GM23338 (cell line): ENCODE data around the gene KPNA6. TPM values are rescaled to one million over a fixed set of nuclear protein-coding genes. Genes with fewer than 3 reads are reported as not detected.

ENCODE experiments used
- ATAC-seq: fragments of 200-7000 bp; cut with Tn5 transposase; 3 replicates; pipeline ENCODE4 v1.9.1; 2020
- DNase-seq: peaks from one replicate; pipeline ENCODE4 v3.0.0-alpha.2; 2015; ENCODE audit warnings: low spot score
- H2AFZ ChIP-seq: fragments of 200-600 bp; sonication (generic); 2 replicates; pipeline ENCODE4 v1.8.0; 2016; ENCODE audit warnings: antibody characterized with exemption, mild to moderate bottlenecking, moderate library complexity
- H3F3A ChIP-seq: fragments of 200-600 bp; sonication (generic); replicated peaks from 2 replicates; pipeline ENCODE4 v1.8.0; 2017; ENCODE audit warnings: antibody characterized with exemption, mixed run types, low read depth
- H3K27ac ChIP-seq: fragments of 200-600 bp; sonication (generic); 2 replicates; pipeline ENCODE4 v1.6.1; 2016; ENCODE audit warnings: low read depth
- H3K27me3 ChIP-seq: fragments of 200-600 bp; sonication (generic); 2 replicates; pipeline ENCODE4 v1.8.0; 2016; ENCODE audit warnings: mild to moderate bottlenecking, mixed run types, moderate library complexity; ENCODE audit not compliant: insufficient read depth
- H3K36me3 ChIP-seq: fragments of 200-600 bp; sonication (generic); 2 replicates; pipeline ENCODE4 v1.8.0; 2016; ENCODE audit warnings: mild to moderate bottlenecking; ENCODE audit not compliant: insufficient read depth
- H3K4me1 ChIP-seq: fragments of 200-600 bp; sonication (generic); 2 replicates; pipeline ENCODE4 v1.8.0; 2016; ENCODE audit warnings: mild to moderate bottlenecking, moderate library complexity; ENCODE audit not compliant: insufficient read depth
- H3K4me2 ChIP-seq: fragments of 200-600 bp; sonication (generic); 2 replicates; pipeline ENCODE4 v1.7.1; 2017; ENCODE audit warnings: mixed run types
- H3K4me3 ChIP-seq: fragments of 200-600 bp; sonication (generic); 2 replicates; pipeline ENCODE4 v1.6.1; 2016; ENCODE audit warnings: mixed run types
- H3K79me2 ChIP-seq: fragments of 200-600 bp; sonication (generic); replicated peaks from 2 replicates; pipeline ENCODE4 v1.8.0; 2017; ENCODE audit warnings: mild to moderate bottlenecking; ENCODE audit not compliant: insufficient read depth
- H3K9me2 ChIP-seq: fragments of 200-600 bp; sonication (generic); 2 replicates; pipeline ENCODE4 v1.8.0; 2017; ENCODE audit not compliant: insufficient read depth
- H4K20me1 ChIP-seq: fragments of 200-600 bp; sonication (generic); replicated peaks from 2 replicates; pipeline ENCODE4 v1.8.0; 2017; ENCODE audit warnings: mild to moderate bottlenecking; ENCODE audit not compliant: insufficient read depth
- H3K27ac Mint-ChIP-seq: 2 replicates; pipeline ENCODE4 v1.8.0; 2020; ENCODE audit warnings: inconsistent platforms, mild to moderate bottlenecking, moderate library complexity, mixed read lengths
- H3K27me3 Mint-ChIP-seq: 3 replicates; pipeline ENCODE4 v1.8.0; 2022; ENCODE audit warnings: low read depth, mild to moderate bottlenecking, moderate library complexity, mixed read lengths, inconsistent platforms; ENCODE audit not compliant: insufficient read depth, poor library complexity
- H3K36me3 Mint-ChIP-seq: 3 replicates; pipeline ENCODE4 v1.8.0; 2021; ENCODE audit warnings: low read depth, mild to moderate bottlenecking, inconsistent platforms, moderate library complexity, mixed read lengths
- H3K4me1 Mint-ChIP-seq: 3 replicates; pipeline ENCODE4 v1.8.0; 2020; ENCODE audit warnings: mild to moderate bottlenecking, inconsistent platforms, mixed read lengths
- H3K4me3 Mint-ChIP-seq: 3 replicates; pipeline ENCODE4 v1.8.0; 2021; ENCODE audit warnings: moderate library complexity, mild to moderate bottlenecking, inconsistent platforms, mixed read lengths
- H3K9me3 Mint-ChIP-seq: 3 replicates; pipeline ENCODE4 v1.8.0; 2020; ENCODE audit warnings: moderate library complexity, mild to moderate bottlenecking, inconsistent platforms, mixed read lengths
- CREB1 ChIP-seq: fragments of 250-450 bp; sonication (Bioruptor Pico); IDR thresholded peaks from 2 replicates; pipeline ENCODE4 v1.5.0; 2020; ENCODE audit warnings: low read depth, mild to moderate bottlenecking, moderate library complexity
- EZH2phosphoT487 ChIP-seq: fragments of 200-600 bp; sonication (generic); IDR thresholded peaks from one replicate; pipeline ENCODE4 v1.8.1; 2018; ENCODE audit warnings: antibody characterized with exemption; ENCODE audit not compliant: unreplicated experiment
- JUNB ChIP-seq: IDR thresholded peaks from one replicate; pipeline ENCODE4 v1.6.1; 2016; ENCODE audit warnings: antibody characterized with exemption; ENCODE audit not compliant: unreplicated experiment
- NANOG ChIP-seq: IDR thresholded peaks from 2 replicates; pipeline ENCODE4 v1.6.1; 2016; ENCODE audit warnings: antibody characterized with exemption, borderline replicate concordance
- POLR2AphosphoS5 ChIP-seq: IDR thresholded peaks from 2 replicates; pipeline ENCODE4 v1.6.1; 2016; ENCODE audit warnings: antibody characterized with exemption, low read depth
- ZNF114 ChIP-seq: fragments of 250-450 bp; sonication (Bioruptor Pico); IDR thresholded peaks from 2 replicates; pipeline ENCODE4 v1.5.0; 2020; ENCODE audit warnings: mild to moderate bottlenecking, moderate library complexity
- ZNF331 ChIP-seq: fragments of 250-450 bp; sonication (Bioruptor Pico); IDR thresholded peaks from 2 replicates; pipeline ENCODE4 v1.5.0; 2020; ENCODE audit warnings: low read depth, mild to moderate bottlenecking, moderate library complexity
- polyA plus RNA-seq: library from polyadenylated mRNA; unstranded; fragments of >200 nt; fragmentation: Nextera tagmentation; extraction: Ambion mirVana; gene quantifications from 2 replicates; pipeline ENCODE4 v1.2.1, GENCODE V29; 2016
- total RNA-seq: library from RNA; depleted of rRNA; stranded (reverse); fragments of >200 nt; shearing (Covaris generic); gene quantifications from 2 replicates; pipeline ENCODE4 v1.2.3, GENCODE V29; 2014
- TF ChIP-seq, protein P1 (sequence below), 2 experiments: fragments of 200-600 bp in 1 of 2; sonication (generic) in 1 of 2; conservative IDR thresholded peaks; 2 replicates each; pipeline versions ENCODE4 v1.5.1 to v1.6.1; 2016 to 2017; ENCODE audit warnings: antibody characterized with exemption in 2 of 2, low read depth in 2 of 2, mild to moderate bottlenecking in 2 of 2, moderate library complexity in 1 of 2
- TF ChIP-seq, protein P2 (sequence below): IDR thresholded peaks from 2 replicates; pipeline ENCODE4 v1.6.1; 2016; ENCODE audit warnings: antibody characterized with exemption

Gene KPNA6
- total and polyA plus RNA-seq, 2 experiments from 2014 or later, result 28.6 to 72.2 TPM

DNA sequence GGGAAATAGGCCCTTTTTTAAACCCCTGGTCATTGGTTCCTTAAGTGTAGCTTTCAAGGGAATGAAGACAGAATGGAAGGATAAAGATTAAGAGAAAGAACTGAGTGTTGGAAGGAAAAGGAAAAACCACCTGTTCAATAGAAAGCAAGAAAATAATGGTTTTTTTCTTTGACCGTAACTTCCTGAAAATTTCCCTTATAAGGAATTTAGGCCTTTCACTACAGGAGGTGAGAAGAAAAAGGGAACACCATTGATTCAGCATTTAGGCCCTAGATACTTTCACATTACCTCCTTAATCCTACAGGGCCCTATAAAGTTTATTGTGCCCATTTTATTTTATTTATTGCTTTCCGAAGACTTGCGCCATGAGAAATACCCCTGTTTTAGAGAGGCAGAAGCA is 18.9 kb downstream of the KPNA6 start:
- DNase-seq (no peak), ATAC-seq (peak; percentile 21; the same call in 1 of the 3 replicates)
- Histone ChIP-seq H3K27ac (peak overlapping the region; percentile 74), H2AFZ (no peak overlapping the region), H3K79me2 (peaks cover 98% of the 10 kb centered on the region), H3K4me3 (no peak overlapping the region), H3K36me3 (no peaks in the 10 kb centered on the region), H3K27me3 (no peaks in the 10 kb centered on the region), H3K9me2 (no peaks in the 10 kb centered on the region), H3K4me1 (peaks cover 17% of the 10 kb centered on the region), H4K20me1 (peaks cover 53% of the 10 kb centered on the region), H3F3A (peaks cover 4% of the 10 kb centered on the region; the same call in 1 of the 2 replicates), H3K4me2 (no peak overlapping the region)
- Mint-ChIP-seq H3K27me3 (no peaks in the 10 kb centered on the region), H3K9me3 (no peaks in the 10 kb centered on the region), H3K27ac (peak overlapping the region; percentile 84; the same call in 1 of the 2 replicates), H3K4me3 (no peak overlapping the region), H3K4me1 (peaks cover 27% of the 10 kb centered on the region), H3K36me3 (peaks cover 8% of the 10 kb centered on the region; the same call in 2 of the 3 replicates)
- TF ChIP-seq CREB1 (no peak), POLR2AphosphoS5 (no peak), NANOG (no peak), ZNF114 (CRISPR knock-in tag) (no peak), ZNF331 (CRISPR knock-in tag) (no peak), EZH2phosphoT487 (no peak)

DNA sequence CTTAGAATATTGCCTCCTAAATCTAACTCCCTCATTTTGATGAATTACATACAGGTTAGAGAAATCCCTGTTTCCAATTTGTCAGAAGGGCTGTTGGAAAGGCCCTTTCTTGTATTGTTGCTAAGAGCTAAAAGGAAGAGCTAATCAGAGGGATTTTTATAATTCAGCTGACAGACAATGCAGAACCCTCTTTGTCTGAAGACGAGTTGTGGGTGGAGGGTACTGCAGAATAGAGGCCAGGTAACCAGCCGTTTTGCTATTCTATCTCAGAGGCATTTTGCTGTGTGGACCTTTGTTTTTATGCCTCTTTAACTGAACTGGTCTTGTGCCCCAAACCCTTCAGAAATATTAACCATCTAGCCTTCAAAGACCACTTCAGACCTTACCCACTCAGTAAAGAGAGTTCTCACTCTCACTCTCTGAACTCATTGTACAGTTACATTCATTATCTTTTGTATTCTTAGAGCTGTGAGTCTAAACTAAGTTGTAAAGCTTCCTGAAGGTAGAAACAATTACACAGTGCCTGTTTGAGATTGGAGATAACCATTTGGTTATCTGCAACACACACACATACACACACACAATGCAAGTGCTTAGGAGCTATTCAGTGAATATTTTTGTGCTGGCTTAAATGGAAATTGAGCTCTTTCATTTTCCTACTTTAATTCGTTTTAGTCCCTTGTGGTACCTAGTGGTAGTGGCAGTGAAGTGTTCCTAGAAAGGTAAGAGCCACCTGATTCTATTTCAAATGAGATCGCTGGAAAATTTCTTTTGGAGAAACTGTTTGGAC is 19.7 kb downstream of the KPNA6 start:
- ATAC-seq (peak; percentile 64), DNase-seq (peak; percentile 33)
- H3K36me3 Mint-ChIP-seq, result peaks cover 8% of the 10 kb centered on the region; the same call in 2 of the 3 replicates
- H3K27ac Mint-ChIP-seq, result 0 out of 2 replicates have a peak overlapping the region, but pooled peaks have one; percentile 84
- Histone ChIP-seq H3K27ac (peak overlapping the region; percentile 74), H3K4me3 (no peak overlapping the region), H3K79me2 (peaks cover 98% of the 10 kb centered on the region), H3K27me3 (no peaks in the 10 kb centered on the region), H3K4me2 (no peak overlapping the region), H3F3A (peaks cover 4% of the 10 kb centered on the region; the same call in 1 of the 2 replicates), H2AFZ (no peak overlapping the region), H4K20me1 (peaks cover 55% of the 10 kb centered on the region), H3K4me1 (peaks cover 17% of the 10 kb centered on the region), H3K9me2 (no peaks in the 10 kb centered on the region), H3K36me3 (no peaks in the 10 kb centered on the region)
- no peak overlapping the region for H3K4me3 Mint-ChIP-seq
- no peaks in the 10 kb centered on the region for H3K27me3 Mint-ChIP-seq
- no peaks in the 10 kb centered on the region for H3K9me3 Mint-ChIP-seq
- peaks cover 27% of the 10 kb centered on the region for H3K4me1 Mint-ChIP-seq
- TF ChIP-seq, protein P1, sequence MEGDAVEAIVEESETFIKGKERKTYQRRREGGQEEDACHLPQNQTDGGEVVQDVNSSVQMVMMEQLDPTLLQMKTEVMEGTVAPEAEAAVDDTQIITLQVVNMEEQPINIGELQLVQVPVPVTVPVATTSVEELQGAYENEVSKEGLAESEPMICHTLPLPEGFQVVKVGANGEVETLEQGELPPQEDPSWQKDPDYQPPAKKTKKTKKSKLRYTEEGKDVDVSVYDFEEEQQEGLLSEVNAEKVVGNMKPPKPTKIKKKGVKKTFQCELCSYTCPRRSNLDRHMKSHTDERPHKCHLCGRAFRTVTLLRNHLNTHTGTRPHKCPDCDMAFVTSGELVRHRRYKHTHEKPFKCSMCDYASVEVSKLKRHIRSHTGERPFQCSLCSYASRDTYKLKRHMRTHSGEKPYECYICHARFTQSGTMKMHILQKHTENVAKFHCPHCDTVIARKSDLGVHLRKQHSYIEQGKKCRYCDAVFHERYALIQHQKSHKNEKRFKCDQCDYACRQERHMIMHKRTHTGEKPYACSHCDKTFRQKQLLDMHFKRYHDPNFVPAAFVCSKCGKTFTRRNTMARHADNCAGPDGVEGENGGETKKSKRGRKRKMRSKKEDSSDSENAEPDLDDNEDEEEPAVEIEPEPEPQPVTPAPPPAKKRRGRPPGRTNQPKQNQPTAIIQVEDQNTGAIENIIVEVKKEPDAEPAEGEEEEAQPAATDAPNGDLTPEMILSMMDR (conservative IDR thresholded peaks at IDR 0.05; ENCODE audit: low read depth in 2 of 2), result peak in 1 of 2 experiments; percentile 35; a peak in 1 of 4 replicates
- no peak for TF ChIP-seq NANOG

DNA sequence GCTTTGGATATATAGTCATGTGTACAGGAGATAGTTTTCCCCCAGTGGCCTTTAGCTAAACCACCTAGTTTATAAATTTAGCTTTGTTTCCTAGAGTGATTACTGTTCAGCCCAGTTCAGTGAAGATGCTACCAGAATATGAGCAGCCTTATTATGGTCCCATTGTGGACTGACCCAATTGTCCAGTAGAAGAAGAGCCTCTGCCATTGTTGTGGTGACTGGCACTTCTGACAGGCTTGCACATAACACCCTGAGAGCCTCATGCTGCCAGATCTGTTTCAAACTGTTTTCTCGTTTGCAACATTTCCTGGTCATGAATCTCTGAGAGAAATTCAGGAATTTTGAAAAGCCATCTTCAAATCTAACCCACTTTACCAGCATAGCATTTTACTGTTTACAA is 20.6 kb downstream of the KPNA6 start:
- Mint-ChIP-seq H3K27me3 (no peaks in the 10 kb centered on the region), H3K36me3 (peaks cover 9% of the 10 kb centered on the region; the same call in 2 of the 3 replicates), H3K27ac (no peak overlapping the region), H3K9me3 (no peaks in the 10 kb centered on the region), H3K4me1 (peaks cover 27% of the 10 kb centered on the region), H3K4me3 (no peak overlapping the region)
- H3F3A ChIP-seq, result peaks cover 4% of the 10 kb centered on the region; the same call in 1 of the 2 replicates
- peaks cover 17% of the 10 kb centered on the region for H3K4me1 ChIP-seq
- H3K36me3 ChIP-seq, result no peaks in the 10 kb centered on the region
- H3K79me2 ChIP-seq, result peaks cover 98% of the 10 kb centered on the region
- no peaks in the 10 kb centered on the region for H3K9me2 ChIP-seq
- H3K4me3 ChIP-seq, result no peak overlapping the region
- ATAC-seq (no peak), DNase-seq (no peak)
- H3K27ac ChIP-seq, result peak overlapping the region; percentile 71; the same call in 1 of the 2 replicates
- H4K20me1 ChIP-seq, result peaks cover 48% of the 10 kb centered on the region
- TF ChIP-seq NANOG (no peak), JUNB (no peak)
- TF ChIP-seq, protein P1 (conservative IDR thresholded peaks at IDR 0.05; ENCODE audit: low read depth in 2 of 2), result no peak
- TF ChIP-seq, protein P2, sequence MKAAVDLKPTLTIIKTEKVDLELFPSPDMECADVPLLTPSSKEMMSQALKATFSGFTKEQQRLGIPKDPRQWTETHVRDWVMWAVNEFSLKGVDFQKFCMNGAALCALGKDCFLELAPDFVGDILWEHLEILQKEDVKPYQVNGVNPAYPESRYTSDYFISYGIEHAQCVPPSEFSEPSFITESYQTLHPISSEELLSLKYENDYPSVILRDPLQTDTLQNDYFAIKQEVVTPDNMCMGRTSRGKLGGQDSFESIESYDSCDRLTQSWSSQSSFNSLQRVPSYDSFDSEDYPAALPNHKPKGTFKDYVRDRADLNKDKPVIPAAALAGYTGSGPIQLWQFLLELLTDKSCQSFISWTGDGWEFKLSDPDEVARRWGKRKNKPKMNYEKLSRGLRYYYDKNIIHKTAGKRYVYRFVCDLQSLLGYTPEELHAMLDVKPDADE, result no peak
- no peak overlapping the region for H2AFZ ChIP-seq
- no peaks in the 10 kb centered on the region for H3K27me3 ChIP-seq
- no peak overlapping the region for H3K4me2 ChIP-seq
